Testis (tissue), 2 donors: ENCODE measurements around the gene INPP5K.

ENCODE experiments used
- POLR2A ChIP-seq: fragments of 450-650 bp; IDR thresholded peaks from one replicate; pipeline ENCODE4 v1.6.1; 2017; ENCODE audit warnings: antibody characterized with exemption, mild to moderate bottlenecking, moderate library complexity
- TF ChIP-seq, protein P1 (sequence below), 3 experiments: fragments of 450-650 bp in 2 of 3; fragments of 200-600 bp in 1 of 3; sonication (generic) in 1 of 3; IDR thresholded peaks; one replicate each; pipeline ENCODE4 v1.5.1; 2016 to 2019; ENCODE audit warnings: antibody characterized with exemption in 3 of 3, mild to moderate bottlenecking in 2 of 3, moderate library complexity in 1 of 3

- no peak for TF ChIP-seq POLR2A
- TF ChIP-seq, protein P1, sequence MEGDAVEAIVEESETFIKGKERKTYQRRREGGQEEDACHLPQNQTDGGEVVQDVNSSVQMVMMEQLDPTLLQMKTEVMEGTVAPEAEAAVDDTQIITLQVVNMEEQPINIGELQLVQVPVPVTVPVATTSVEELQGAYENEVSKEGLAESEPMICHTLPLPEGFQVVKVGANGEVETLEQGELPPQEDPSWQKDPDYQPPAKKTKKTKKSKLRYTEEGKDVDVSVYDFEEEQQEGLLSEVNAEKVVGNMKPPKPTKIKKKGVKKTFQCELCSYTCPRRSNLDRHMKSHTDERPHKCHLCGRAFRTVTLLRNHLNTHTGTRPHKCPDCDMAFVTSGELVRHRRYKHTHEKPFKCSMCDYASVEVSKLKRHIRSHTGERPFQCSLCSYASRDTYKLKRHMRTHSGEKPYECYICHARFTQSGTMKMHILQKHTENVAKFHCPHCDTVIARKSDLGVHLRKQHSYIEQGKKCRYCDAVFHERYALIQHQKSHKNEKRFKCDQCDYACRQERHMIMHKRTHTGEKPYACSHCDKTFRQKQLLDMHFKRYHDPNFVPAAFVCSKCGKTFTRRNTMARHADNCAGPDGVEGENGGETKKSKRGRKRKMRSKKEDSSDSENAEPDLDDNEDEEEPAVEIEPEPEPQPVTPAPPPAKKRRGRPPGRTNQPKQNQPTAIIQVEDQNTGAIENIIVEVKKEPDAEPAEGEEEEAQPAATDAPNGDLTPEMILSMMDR (IDR thresholded peaks at IDR 0.05) = peak in 2 of 3 experiments; percentile 8 to 32
Observed at GRCh38 chr17:1561420-1562175, 45.2 kb upstream of the INPP5K start.
